Uterus (tissue), 2 donors: ENCODE data around the gene COL4A2.

Experiments
- POLR2A ChIP-seq, 2 donors: fragments of 450-650 bp; IDR thresholded peaks; one replicate each; pipeline ENCODE4 v1.6.1; 2016; ENCODE audit warnings: antibody characterized with exemption in 2 of 2, mild to moderate bottlenecking in 1 of 2, moderate library complexity in 1 of 2
- TF ChIP-seq, protein P1 (sequence below), 4 experiments: fragments of 200-600 bp in 2 of 4; fragments of 450-650 bp in 2 of 4; sonication (generic) in 2 of 4; IDR thresholded peaks; one replicate each; pipeline ENCODE4 v1.5.1; 2016 to 2019; ENCODE audit warnings: antibody characterized with exemption in 4 of 4, mild to moderate bottlenecking in 2 of 4, moderate library complexity in 1 of 4

DNA sequence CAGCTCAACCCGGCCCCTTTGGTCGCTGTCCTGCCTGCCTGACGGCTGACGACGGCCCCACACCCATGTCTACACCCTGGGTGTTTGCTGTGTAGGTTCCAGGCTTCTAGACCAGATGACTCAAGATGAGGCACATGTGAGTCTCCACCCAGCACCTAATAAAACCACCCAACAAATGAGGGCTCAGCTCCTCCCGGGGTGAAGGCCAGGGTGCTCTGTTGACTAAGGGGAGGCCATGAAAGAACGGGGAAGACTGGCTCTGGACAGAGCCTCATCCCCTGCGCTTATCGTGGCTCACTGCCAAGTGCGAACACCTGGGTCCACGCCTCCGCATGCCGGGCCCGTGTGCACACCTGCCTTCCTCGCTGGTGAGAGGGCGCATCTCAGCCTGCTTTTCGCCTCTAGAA is 39.6 kb downstream of the COL4A2 start:
- TF ChIP-seq, protein P1, sequence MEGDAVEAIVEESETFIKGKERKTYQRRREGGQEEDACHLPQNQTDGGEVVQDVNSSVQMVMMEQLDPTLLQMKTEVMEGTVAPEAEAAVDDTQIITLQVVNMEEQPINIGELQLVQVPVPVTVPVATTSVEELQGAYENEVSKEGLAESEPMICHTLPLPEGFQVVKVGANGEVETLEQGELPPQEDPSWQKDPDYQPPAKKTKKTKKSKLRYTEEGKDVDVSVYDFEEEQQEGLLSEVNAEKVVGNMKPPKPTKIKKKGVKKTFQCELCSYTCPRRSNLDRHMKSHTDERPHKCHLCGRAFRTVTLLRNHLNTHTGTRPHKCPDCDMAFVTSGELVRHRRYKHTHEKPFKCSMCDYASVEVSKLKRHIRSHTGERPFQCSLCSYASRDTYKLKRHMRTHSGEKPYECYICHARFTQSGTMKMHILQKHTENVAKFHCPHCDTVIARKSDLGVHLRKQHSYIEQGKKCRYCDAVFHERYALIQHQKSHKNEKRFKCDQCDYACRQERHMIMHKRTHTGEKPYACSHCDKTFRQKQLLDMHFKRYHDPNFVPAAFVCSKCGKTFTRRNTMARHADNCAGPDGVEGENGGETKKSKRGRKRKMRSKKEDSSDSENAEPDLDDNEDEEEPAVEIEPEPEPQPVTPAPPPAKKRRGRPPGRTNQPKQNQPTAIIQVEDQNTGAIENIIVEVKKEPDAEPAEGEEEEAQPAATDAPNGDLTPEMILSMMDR (IDR thresholded peaks at IDR 0.05) = no peak
- TF ChIP-seq POLR2A (IDR thresholded peaks at IDR 0.05) = no peak
